ENCODE measurements around the gene AK9.

The AK9 gene

GRCh38 chr6:109678240-109678639 lies 12.8 kb downstream of the AK9 start:
- TF ChIP-seq ZNF274 (IDR thresholded peaks at IDR 0.05; ENCODE audit: low read depth, low read length) = no peak
- H3K4me3 ChIP-seq (ENCODE audit: low read length) = no peak overlapping the region

GRCh38 chr6:109676724-109677123 lies 14.3 kb downstream of the AK9 start:
- TF ChIP-seq ZNF274 (IDR thresholded peaks at IDR 0.05; ENCODE audit: low read depth, low read length) = no peak
- H3K4me3 ChIP-seq (ENCODE audit: low read length) = no peak overlapping the region

GRCh38 chr6:109672839-109673238 lies 18.2 kb downstream of the AK9 start:
- TF ChIP-seq ZNF274 (IDR thresholded peaks at IDR 0.05; ENCODE audit: low read depth, low read length) = no peak
- no peak overlapping the region for H3K4me3 ChIP-seq (ENCODE audit: low read length)

GRCh38 chr6:109672175-109672574 lies 18.8 kb downstream of the AK9 start:
- TF ChIP-seq ZNF274 (IDR thresholded peaks at IDR 0.05; ENCODE audit: low read depth, low read length) = no peak

GRCh38 chr6:109671733-109672132 lies 19.3 kb downstream of the AK9 start:
- no peak overlapping the region for H3K4me3 ChIP-seq (ENCODE audit: low read length)
- TF ChIP-seq ZNF274 (IDR thresholded peaks at IDR 0.05; ENCODE audit: low read depth, low read length) = no peak

More at GRCh38 chr6:109672175-109672574, 18.8 kb downstream of the AK9 start:
- H3K4me3 ChIP-seq (ENCODE audit: low read length) = no peak overlapping the region

GRCh38 chr6:109669811-109670210 lies 21.2 kb downstream of the AK9 start:
- H3K4me3 ChIP-seq (ENCODE audit: low read length) = no peak overlapping the region
- no peak for TF ChIP-seq ZNF274 (IDR thresholded peaks at IDR 0.05; ENCODE audit: low read depth, low read length)

- TF ChIP-seq ZNF274 (IDR thresholded peaks at IDR 0.05; ENCODE audit: low read depth, low read length) = no peak
- no peak overlapping the region for H3K4me3 ChIP-seq (ENCODE audit: low read length)
Observed at GRCh38 chr6:109662192-109662591, 28.8 kb downstream of the AK9 start.

GRCh38 chr6:109660526-109661320 lies 30.3 kb downstream of the AK9 start:
- no peak for TF ChIP-seq ZNF274 (IDR thresholded peaks at IDR 0.05; ENCODE audit: low read depth, low read length)
- H3K4me3 ChIP-seq (ENCODE audit: low read length) = no peak overlapping the region

GRCh38 chr6:109655761-109656262 lies 35.2 kb downstream of the AK9 start:
- no peak for TF ChIP-seq ZNF274 (IDR thresholded peaks at IDR 0.05; ENCODE audit: low read depth, low read length)
- H3K4me3 ChIP-seq (ENCODE audit: low read length) = no peak overlapping the region

GRCh38 chr6:109653264-109653663 lies 37.7 kb downstream of the AK9 start:
- no peak overlapping the region for H3K4me3 ChIP-seq (ENCODE audit: low read length)
- TF ChIP-seq ZNF274 (IDR thresholded peaks at IDR 0.05; ENCODE audit: low read depth, low read length) = no peak

- TF ChIP-seq ZNF274 (IDR thresholded peaks at IDR 0.05; ENCODE audit: low read depth, low read length) = no peak
- H3K4me3 ChIP-seq (ENCODE audit: low read length) = no peak overlapping the region
Observed at GRCh38 chr6:109644131-109644530, 46.9 kb downstream of the AK9 start.

GRCh38 chr6:109632405-109632804 lies 58.6 kb downstream of the AK9 start:
- H3K4me3 ChIP-seq (ENCODE audit: low read length) = no peak overlapping the region
- no peak for TF ChIP-seq ZNF274 (IDR thresholded peaks at IDR 0.05; ENCODE audit: low read depth, low read length)

- TF ChIP-seq ZNF274 (IDR thresholded peaks at IDR 0.05; ENCODE audit: low read depth, low read length) = no peak
- H3K4me3 ChIP-seq (ENCODE audit: low read length) = no peak overlapping the region
Observed at GRCh38 chr6:109631403-109631802, 59.6 kb downstream of the AK9 start.

- no peak for TF ChIP-seq ZNF274 (IDR thresholded peaks at IDR 0.05; ENCODE audit: low read depth, low read length)
- H3K4me3 ChIP-seq (ENCODE audit: low read length) = no peak overlapping the region
Observed at GRCh38 chr6:109628158-109629000, 62.6 kb downstream of the AK9 start.

GRCh38 chr6:109626311-109626710 lies 64.7 kb downstream of the AK9 start:
- no peak for TF ChIP-seq ZNF274 (IDR thresholded peaks at IDR 0.05; ENCODE audit: low read depth, low read length)
- no peak overlapping the region for H3K4me3 ChIP-seq (ENCODE audit: low read length)

All from GM08714 (cell line).